GM12801 (cell line): ENCODE results near the gene OVCH1.

Experiments
- TF ChIP-seq, protein P1 (sequence below): IDR thresholded peaks from one replicate; pipeline ENCODE4 v1.5.1; 2011; ENCODE audit warnings: control low read depth; ENCODE audit not compliant: insufficient read length; ENCODE audit errors: extremely low read depth

The OVCH1 gene

GRCh38 chr12:29505122-29505521, 7.6 kb upstream of the OVCH1 start:
- TF ChIP-seq, protein P1, sequence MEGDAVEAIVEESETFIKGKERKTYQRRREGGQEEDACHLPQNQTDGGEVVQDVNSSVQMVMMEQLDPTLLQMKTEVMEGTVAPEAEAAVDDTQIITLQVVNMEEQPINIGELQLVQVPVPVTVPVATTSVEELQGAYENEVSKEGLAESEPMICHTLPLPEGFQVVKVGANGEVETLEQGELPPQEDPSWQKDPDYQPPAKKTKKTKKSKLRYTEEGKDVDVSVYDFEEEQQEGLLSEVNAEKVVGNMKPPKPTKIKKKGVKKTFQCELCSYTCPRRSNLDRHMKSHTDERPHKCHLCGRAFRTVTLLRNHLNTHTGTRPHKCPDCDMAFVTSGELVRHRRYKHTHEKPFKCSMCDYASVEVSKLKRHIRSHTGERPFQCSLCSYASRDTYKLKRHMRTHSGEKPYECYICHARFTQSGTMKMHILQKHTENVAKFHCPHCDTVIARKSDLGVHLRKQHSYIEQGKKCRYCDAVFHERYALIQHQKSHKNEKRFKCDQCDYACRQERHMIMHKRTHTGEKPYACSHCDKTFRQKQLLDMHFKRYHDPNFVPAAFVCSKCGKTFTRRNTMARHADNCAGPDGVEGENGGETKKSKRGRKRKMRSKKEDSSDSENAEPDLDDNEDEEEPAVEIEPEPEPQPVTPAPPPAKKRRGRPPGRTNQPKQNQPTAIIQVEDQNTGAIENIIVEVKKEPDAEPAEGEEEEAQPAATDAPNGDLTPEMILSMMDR: no peak

GRCh38 chr12:29503283-29503682, 5.8 kb upstream of the OVCH1 start:
- TF ChIP-seq, protein P1: no peak

- TF ChIP-seq, protein P1: no peak
Measured at GRCh38 chr12:29499235-29499634, 1.7 kb upstream of the OVCH1 start.

GRCh38 chr12:29492891-29493290, 4.6 kb downstream of the OVCH1 start:
- TF ChIP-seq, protein P1: no peak

DNA sequence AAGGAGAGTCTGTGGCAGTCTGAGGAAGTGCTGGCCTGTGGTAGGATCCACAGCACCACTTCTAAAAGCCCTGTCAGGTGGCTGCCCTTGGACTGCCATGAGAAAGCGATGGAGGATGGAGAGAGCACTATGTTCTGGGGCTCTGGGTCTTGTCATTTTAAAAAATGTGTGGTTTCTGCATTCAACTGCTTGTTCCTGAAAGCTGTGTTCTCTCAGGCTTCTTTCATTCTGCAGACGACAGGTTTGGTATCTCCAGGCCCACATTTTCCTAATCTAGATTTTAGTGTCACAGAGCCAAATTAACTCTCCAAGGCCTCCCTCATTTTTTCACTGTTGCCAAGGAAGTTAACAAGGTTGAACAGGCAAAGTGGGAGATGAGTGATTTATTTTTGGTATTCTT, 10.5 kb downstream of the OVCH1 start:
- TF ChIP-seq, protein P1: no peak

- TF ChIP-seq, protein P1: no peak
Measured at GRCh38 chr12:29463198-29463597, 34.3 kb downstream of the OVCH1 start.

DNA sequence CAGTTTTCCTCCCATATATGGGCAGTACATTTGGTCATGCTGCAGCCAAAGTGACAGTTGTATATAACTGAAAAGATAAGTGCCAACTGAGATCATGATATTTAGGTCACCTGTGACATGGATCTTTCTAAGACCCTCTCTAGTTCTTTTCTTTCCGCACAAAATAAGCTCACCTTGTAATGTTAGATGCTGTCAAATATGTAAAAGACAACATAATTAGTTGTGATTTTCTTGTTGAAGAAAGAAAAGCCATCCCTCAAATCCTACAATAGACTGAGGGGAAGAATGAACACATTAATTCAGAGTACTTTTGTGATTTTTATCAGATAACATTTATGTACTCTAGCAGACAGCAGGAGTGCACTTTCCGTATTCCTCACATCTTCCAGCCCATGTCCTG, 37.4 kb downstream of the OVCH1 start:
- TF ChIP-seq, protein P1: no peak

DNA sequence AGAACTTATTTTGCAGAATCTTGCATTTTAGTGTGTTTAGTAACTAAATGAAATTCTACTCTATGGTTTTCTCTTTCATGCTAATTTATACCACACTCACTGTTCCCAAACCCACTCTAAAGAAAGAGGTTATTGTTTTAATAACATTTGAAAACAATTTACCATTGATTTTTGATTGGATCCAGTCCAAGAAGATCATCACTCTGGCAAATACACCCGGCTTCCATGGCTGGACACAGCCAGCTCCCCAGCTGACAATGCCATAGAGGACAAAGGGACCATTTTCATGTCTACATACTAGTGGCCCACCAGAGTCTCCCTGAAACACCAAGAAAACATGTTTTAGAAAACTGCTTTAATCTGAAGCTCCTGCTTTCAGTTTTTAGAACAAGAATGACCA, 42.4 kb downstream of the OVCH1 start:
- TF ChIP-seq, protein P1: no peak
